A673 (cell line): Measurements from ENCODE around the gene MAPK8.

Experiments
- EZH2 ChIP-seq: fragments of 200-600 bp; sonication (generic); IDR thresholded peaks from 2 replicates; pipeline ENCODE4 v1.6.1; 2017; ENCODE audit warnings: borderline replicate concordance, low read depth, mild to moderate bottlenecking, mixed read lengths, antibody characterized with exemption, low read length; ENCODE audit not compliant: poor library complexity, severe bottlenecking
- TF ChIP-seq, protein P1 (sequence below): fragments of 300-800, 200-600 bp; sonication (generic); conservative IDR thresholded peaks from 2 replicates; pipeline ENCODE4 v1.5.1; 2017; ENCODE audit warnings: low read depth, mild to moderate bottlenecking, antibody characterized with exemption, low read length, moderate library complexity, mixed read lengths

DNA sequence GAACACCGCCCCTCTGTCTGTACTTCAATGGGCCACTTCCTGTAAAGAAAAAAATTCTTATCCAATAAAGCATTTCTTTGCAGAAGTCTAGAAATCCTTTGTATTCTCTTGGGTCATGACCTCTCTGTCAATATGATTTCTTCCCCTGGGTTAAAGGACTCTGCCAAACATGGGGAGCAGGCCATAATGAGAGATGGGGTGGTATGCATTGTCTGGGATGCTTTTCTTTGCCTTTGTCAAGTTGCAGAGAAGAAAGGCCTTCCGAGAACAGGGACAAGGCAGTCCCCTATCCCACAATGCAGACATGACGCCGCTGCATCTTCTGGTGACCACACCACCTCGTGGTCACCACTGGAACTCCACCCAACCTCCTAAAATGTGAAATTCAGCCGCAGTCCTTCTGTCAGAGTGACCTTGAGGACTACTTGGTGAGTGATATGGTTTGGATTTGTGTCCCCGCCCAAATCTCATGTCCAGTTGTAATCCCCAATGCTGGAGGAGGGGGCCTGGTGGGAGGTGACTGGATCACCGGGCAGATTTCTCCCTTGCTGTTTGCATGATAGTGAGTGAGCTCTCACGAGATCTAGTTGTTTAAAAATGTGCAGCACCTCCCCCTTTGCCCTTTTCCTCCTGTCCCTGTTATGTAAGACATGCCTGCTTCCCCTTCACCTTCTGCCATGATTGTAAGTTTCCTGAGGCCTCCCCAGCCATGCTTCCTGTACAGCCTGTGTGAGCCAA, 16.8 kb upstream of the MAPK8 start:
- TF ChIP-seq, protein P1, sequence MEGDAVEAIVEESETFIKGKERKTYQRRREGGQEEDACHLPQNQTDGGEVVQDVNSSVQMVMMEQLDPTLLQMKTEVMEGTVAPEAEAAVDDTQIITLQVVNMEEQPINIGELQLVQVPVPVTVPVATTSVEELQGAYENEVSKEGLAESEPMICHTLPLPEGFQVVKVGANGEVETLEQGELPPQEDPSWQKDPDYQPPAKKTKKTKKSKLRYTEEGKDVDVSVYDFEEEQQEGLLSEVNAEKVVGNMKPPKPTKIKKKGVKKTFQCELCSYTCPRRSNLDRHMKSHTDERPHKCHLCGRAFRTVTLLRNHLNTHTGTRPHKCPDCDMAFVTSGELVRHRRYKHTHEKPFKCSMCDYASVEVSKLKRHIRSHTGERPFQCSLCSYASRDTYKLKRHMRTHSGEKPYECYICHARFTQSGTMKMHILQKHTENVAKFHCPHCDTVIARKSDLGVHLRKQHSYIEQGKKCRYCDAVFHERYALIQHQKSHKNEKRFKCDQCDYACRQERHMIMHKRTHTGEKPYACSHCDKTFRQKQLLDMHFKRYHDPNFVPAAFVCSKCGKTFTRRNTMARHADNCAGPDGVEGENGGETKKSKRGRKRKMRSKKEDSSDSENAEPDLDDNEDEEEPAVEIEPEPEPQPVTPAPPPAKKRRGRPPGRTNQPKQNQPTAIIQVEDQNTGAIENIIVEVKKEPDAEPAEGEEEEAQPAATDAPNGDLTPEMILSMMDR: peak; percentile 80
- no peak for TF ChIP-seq EZH2
